Colonic mucosa (tissue), 4 donors: ENCODE data around the gene LLPH. TPM values are rescaled to one million over a fixed set of nuclear protein-coding genes. Genes with fewer than 3 reads are reported as not detected.

Experiments used
- DNase-seq: peaks from one replicate; pipeline ENCODE4 v3.0.0-alpha.2; 2020
- H3K27ac ChIP-seq: fragments of 200-600 bp; one replicate; pipeline ENCODE4 v1.8.0; 2021
- H3K27me3 ChIP-seq: fragments of 200-600 bp; one replicate; pipeline ENCODE4 v1.8.0; 2021
- H3K36me3 ChIP-seq: fragments of 200-600 bp; one replicate; pipeline ENCODE4 v1.8.0; 2021
- H3K4me1 ChIP-seq: fragments of 200-600 bp; one replicate; pipeline ENCODE4 v1.8.0; 2021; ENCODE audit warnings: mild to moderate bottlenecking
- H3K4me3 ChIP-seq: fragments of 200-600 bp; one replicate; pipeline ENCODE4 v1.8.0; 2021
- H3K9ac ChIP-seq, 2 donors: one replicate each; pipeline ENCODE4 v1.7.0; 2013; ENCODE audit warnings: control low read depth in 2 of 2, low read depth in 2 of 2, low read length in 2 of 2
- H3K9me3 ChIP-seq: fragments of 200-600 bp; one replicate; pipeline ENCODE4 v1.8.0; 2021
- CTCF ChIP-seq: fragments of 200-600 bp; IDR thresholded peaks from one replicate; pipeline ENCODE4 v1.8.0; 2022; ENCODE audit warnings: antibody characterized with exemption, mild to moderate bottlenecking
- intact Hi-C: fragments of 100-400 bp; cut with DNase I; formaldehyde crosslinking; loops from one replicate; pipeline ENCODE4 v1.14.1; 2022
- total RNA-seq, 2 donors: library from RNA; stranded (reverse); fragmentation: NEBNext Ultra II Directional in 1 of 2; extraction: Animal tissue kit (Norgen Biotek cat#: 25700) in 1 of 2; gene quantifications; one replicate each; pipeline ENCODE4 v1.2.1, GENCODE V29; 2021
- donor health status: healthy.
- donor health status: DM: no; HTN: no; CAD: no.
- donor health status: DM: no; HTN: no; CAD: no.

Gene LLPH
- total RNA-seq, 2 donors from 2014 or later, result 21.0 to 28.5 TPM

- H3K4me1 ChIP-seq, result no peaks in the 10 kb centered on the region
- intact Hi-C loops, result loop anchor here (5.0 kb wide), 1 partner anchor 134 kb away; the partner anchor contains the start of gene HELB
- H3K9me3 ChIP-seq, result no peaks in the 10 kb centered on the region
- H3K4me3 ChIP-seq, result peak overlapping the region; percentile 86
- H3K36me3 ChIP-seq, result no peaks in the 10 kb centered on the region
- H3K27ac ChIP-seq, result peak overlapping the region; percentile 100
- TF ChIP-seq CTCF, result no peak
- H3K9ac ChIP-seq, result no peak overlapping the region
- DNase-seq, result no peak
- no peaks in the 10 kb centered on the region for H3K27me3 ChIP-seq
Measured at GRCh38 chr12:66168410-66168809, 37.9 kb upstream of the LLPH start.

DNA sequence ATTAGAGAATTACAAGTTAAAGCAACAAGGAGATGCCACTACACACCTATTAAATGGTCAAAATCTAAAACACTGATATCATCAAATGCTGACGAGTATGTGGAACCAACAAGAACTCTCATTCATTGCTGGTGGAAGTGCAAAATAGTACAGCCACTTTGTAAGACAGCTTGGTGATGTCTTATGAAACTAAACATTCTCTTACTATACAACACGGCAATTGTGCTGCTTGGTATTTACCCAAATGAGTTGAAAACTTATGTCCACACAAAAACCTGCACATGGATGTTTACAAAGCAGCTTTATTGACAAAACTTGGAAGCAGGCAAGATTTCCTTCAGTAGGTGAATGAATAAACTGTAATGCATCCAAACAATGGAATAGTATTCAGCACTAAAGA lies 36.0 kb upstream of the LLPH start:
- Histone ChIP-seq H3K27ac (no peak overlapping the region), H3K27me3 (no peaks in the 10 kb centered on the region), H3K4me1 (no peaks in the 10 kb centered on the region), H3K9me3 (no peaks in the 10 kb centered on the region), H3K9ac (no peak overlapping the region), H3K4me3 (no peak overlapping the region), H3K36me3 (no peaks in the 10 kb centered on the region)
- intact Hi-C loops, result loop anchor here (5.0 kb wide), 1 partner anchor 136 kb away; the partner anchor contains the start of gene HELB
- no peak for DNase-seq
- TF ChIP-seq CTCF, result no peak

DNA sequence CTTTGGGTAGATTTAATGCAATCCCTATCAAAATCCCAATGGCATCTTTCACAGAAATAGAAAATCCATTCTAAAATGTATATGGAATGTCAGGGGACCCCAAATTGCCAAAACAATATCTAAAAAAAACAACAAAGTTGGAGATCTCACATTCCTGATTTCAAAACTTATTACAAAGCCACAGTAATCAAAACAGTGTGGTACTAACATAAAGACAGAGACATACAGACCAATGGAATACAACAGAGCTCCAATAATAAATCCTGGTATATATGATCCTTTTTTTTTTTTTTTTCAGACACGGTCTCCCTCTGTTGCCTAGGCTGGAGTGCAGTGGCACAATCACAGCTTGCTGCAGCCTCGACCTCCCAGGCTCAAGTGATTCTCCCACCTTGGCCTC lies 34.6 kb upstream of the LLPH start:
- no peak overlapping the region for H3K27ac ChIP-seq
- DNase-seq, result no peak
- H3K27me3 ChIP-seq, result no peaks in the 10 kb centered on the region
- no peaks in the 10 kb centered on the region for H3K9me3 ChIP-seq
- no peaks in the 10 kb centered on the region for H3K4me1 ChIP-seq
- no peak overlapping the region for H3K4me3 ChIP-seq
- no peak overlapping the region for H3K9ac ChIP-seq
- no peak for TF ChIP-seq CTCF
- intact Hi-C loops, result loop anchor here (5.0 kb wide), 1 partner anchor 137 kb away; the partner anchor contains the start of gene HELB
- no peaks in the 10 kb centered on the region for H3K36me3 ChIP-seq

GRCh38 chr12:66164349-66164821 lies 33.8 kb upstream of the LLPH start:
- no peak for TF ChIP-seq CTCF
- Histone ChIP-seq H3K27me3 (no peaks in the 10 kb centered on the region), H3K36me3 (no peaks in the 10 kb centered on the region), H3K9ac (no peak overlapping the region), H3K27ac (no peak overlapping the region), H3K4me1 (no peaks in the 10 kb centered on the region), H3K4me3 (no peak overlapping the region), H3K9me3 (no peaks in the 10 kb centered on the region)
- intact Hi-C loops, result no loop called here
- DNase-seq, result no peak

DNA sequence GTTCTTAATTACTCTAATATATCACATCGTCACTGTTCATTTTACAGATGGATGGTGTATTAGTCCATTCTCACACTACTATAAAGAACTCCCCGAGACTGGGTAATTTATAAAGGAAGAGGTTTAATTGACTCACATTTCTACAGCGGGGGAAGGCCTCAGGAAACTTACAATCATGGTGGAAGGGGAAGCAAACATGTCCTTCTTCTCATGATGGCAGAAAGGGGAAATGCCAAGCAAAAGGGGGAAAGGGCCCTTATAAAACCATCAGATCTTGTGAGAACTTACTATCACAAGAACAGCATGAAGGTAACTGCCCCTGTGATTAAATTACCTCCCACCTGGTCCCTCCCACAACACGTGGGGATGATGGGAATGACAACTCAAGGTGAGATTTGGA lies 32.7 kb upstream of the LLPH start:
- no peaks in the 10 kb centered on the region for H3K36me3 ChIP-seq
- H3K27ac ChIP-seq, result no peak overlapping the region
- H3K9me3 ChIP-seq, result no peaks in the 10 kb centered on the region
- intact Hi-C loops, result no loop called here
- H3K4me1 ChIP-seq, result no peaks in the 10 kb centered on the region
- no peak for TF ChIP-seq CTCF
- no peaks in the 10 kb centered on the region for H3K27me3 ChIP-seq
- H3K4me3 ChIP-seq, result no peak overlapping the region
- DNase-seq, result no peak
- no peak overlapping the region for H3K9ac ChIP-seq
